ENCODE data around the gene ARHGAP10. TPM values are rescaled to one million over a fixed set of nuclear protein-coding genes. Genes with fewer than 3 reads are reported as not detected.

The ARHGAP10 gene
- total RNA-seq, 1 donor from 2014 or later: 111 TPM

GRCh38 chr4:147739239-147739823, 7.4 kb downstream of the ARHGAP10 start:
- no peaks in the 10 kb centered on the region for H3K9me3 Mint-ChIP-seq (ENCODE audit: low read depth)
- no peaks in the 10 kb centered on the region for H3K27me3 Mint-ChIP-seq (ENCODE audit: low read depth)
- no peak overlapping the region for H3K4me3 Mint-ChIP-seq (ENCODE audit: unreplicated experiment)
- peak overlapping the region; percentile 86 for H3K27ac Mint-ChIP-seq (ENCODE audit: unreplicated experiment)
- no peak for TF ChIP-seq CTCF (IDR thresholded peaks at IDR 0.05)
- no peak for DNase-seq (ENCODE audit: low spot score)
- H3K36me3 Mint-ChIP-seq (ENCODE audit: low read depth): peaks cover 8% of the 10 kb centered on the region
- H3K4me1 Mint-ChIP-seq (ENCODE audit: low read depth): peaks cover 85% of the 10 kb centered on the region

- no peak for DNase-seq (ENCODE audit: low spot score)
- H3K27me3 Mint-ChIP-seq (ENCODE audit: low read depth): no peaks in the 10 kb centered on the region
- TF ChIP-seq CTCF (IDR thresholded peaks at IDR 0.05): no peak
- H3K4me3 Mint-ChIP-seq (ENCODE audit: unreplicated experiment): no peak overlapping the region
- H3K9me3 Mint-ChIP-seq (ENCODE audit: low read depth): no peaks in the 10 kb centered on the region
- peaks cover 15% of the 10 kb centered on the region for H3K36me3 Mint-ChIP-seq (ENCODE audit: low read depth)
- peaks cover 85% of the 10 kb centered on the region for H3K4me1 Mint-ChIP-seq (ENCODE audit: low read depth)
- peak overlapping the region; percentile 77 for H3K27ac Mint-ChIP-seq (ENCODE audit: unreplicated experiment)
Observed at GRCh38 chr4:147740176-147740575, 8.3 kb downstream of the ARHGAP10 start.

GRCh38 chr4:147741190-147741788, 9.4 kb downstream of the ARHGAP10 start:
- TF ChIP-seq CTCF (IDR thresholded peaks at IDR 0.05): no peak
- no peak overlapping the region for H3K4me3 Mint-ChIP-seq (ENCODE audit: unreplicated experiment)
- H3K27ac Mint-ChIP-seq (ENCODE audit: unreplicated experiment): peak overlapping the region; percentile 77
- peaks cover 15% of the 10 kb centered on the region for H3K36me3 Mint-ChIP-seq (ENCODE audit: low read depth)
- DNase-seq (ENCODE audit: low spot score): no peak
- H3K27me3 Mint-ChIP-seq (ENCODE audit: low read depth): no peaks in the 10 kb centered on the region
- H3K9me3 Mint-ChIP-seq (ENCODE audit: low read depth): no peaks in the 10 kb centered on the region
- peaks cover 75% of the 10 kb centered on the region for H3K4me1 Mint-ChIP-seq (ENCODE audit: low read depth)

GRCh38 chr4:147747787-147748454, 16.0 kb downstream of the ARHGAP10 start:
- Mint-ChIP-seq H3K4me1 (ENCODE audit: low read depth) (peaks cover 62% of the 10 kb centered on the region), H3K27ac (ENCODE audit: unreplicated experiment) (peak overlapping the region; percentile 54), H3K9me3 (ENCODE audit: low read depth) (no peaks in the 10 kb centered on the region), H3K27me3 (ENCODE audit: low read depth) (no peaks in the 10 kb centered on the region), H3K4me3 (ENCODE audit: unreplicated experiment) (no peak overlapping the region), H3K36me3 (ENCODE audit: low read depth) (peaks cover 25% of the 10 kb centered on the region)
- DNase-seq (ENCODE audit: low spot score): no peak
- TF ChIP-seq CTCF (IDR thresholded peaks at IDR 0.05): no peak

GRCh38 chr4:147749811-147750321, 18.0 kb downstream of the ARHGAP10 start:
- Mint-ChIP-seq H3K36me3 (ENCODE audit: low read depth) (peaks cover 18% of the 10 kb centered on the region), H3K27ac (ENCODE audit: unreplicated experiment) (peak overlapping the region; percentile 52), H3K9me3 (ENCODE audit: low read depth) (no peaks in the 10 kb centered on the region), H3K4me3 (ENCODE audit: unreplicated experiment) (no peak overlapping the region), H3K27me3 (ENCODE audit: low read depth) (no peaks in the 10 kb centered on the region), H3K4me1 (ENCODE audit: low read depth) (peaks cover 70% of the 10 kb centered on the region)
- no peak for DNase-seq (ENCODE audit: low spot score)
- no peak for TF ChIP-seq CTCF (IDR thresholded peaks at IDR 0.05)

All from chondrocyte (in vitro differentiated cells).